Measurements from ENCODE around the gene C20orf144.

DNA sequence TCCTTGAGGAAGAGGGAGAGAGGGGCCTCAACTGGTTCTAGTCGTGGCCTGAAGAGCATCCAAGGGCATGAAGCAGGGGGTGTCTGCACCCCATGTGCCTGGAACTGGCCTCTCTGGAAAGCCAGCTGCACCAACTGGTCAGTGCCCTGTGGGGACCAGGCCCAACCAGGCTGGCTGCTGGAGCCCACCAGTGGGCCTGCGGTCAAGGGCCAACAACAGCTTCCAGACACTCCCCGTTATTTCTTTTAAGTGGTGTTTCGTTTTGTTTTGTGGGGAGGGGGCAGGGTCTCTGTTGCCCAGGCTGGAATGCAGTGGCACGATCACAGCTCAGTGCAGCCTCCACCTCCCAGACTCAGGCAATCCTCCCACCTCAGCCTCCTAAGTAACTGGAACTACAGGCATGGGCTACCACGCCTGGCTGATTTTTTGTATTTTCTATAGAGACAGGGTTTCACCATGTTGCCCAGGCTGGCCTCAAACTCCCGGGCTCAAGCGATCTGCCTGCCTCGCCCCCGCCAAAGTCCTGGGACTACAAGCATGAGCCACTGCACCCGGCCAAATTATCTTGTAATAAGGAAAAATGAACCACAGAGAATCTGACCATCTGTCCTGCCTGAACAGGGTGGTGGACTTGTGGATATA is 11.9 kb upstream of the C20orf144 start:
- TF ChIP-seq, protein P1, sequence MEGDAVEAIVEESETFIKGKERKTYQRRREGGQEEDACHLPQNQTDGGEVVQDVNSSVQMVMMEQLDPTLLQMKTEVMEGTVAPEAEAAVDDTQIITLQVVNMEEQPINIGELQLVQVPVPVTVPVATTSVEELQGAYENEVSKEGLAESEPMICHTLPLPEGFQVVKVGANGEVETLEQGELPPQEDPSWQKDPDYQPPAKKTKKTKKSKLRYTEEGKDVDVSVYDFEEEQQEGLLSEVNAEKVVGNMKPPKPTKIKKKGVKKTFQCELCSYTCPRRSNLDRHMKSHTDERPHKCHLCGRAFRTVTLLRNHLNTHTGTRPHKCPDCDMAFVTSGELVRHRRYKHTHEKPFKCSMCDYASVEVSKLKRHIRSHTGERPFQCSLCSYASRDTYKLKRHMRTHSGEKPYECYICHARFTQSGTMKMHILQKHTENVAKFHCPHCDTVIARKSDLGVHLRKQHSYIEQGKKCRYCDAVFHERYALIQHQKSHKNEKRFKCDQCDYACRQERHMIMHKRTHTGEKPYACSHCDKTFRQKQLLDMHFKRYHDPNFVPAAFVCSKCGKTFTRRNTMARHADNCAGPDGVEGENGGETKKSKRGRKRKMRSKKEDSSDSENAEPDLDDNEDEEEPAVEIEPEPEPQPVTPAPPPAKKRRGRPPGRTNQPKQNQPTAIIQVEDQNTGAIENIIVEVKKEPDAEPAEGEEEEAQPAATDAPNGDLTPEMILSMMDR (IDR thresholded peaks at IDR 0.05): no peak
- no peak for TF ChIP-seq EP300 (IDR thresholded peaks at IDR 0.05)
- no peak for TF ChIP-seq POLR2AphosphoS5 (IDR thresholded peaks at IDR 0.05)

Data from esophagus muscularis mucosa (tissue), 4 donors.